NCI-H446 (cell line): ENCODE data around the gene HBB.

Source experiments
- DNase-seq, 2 experiments: peaks; one replicate each; lab custom pipeline; 2025; lab: John Stamatoyannopoulos, UW

HBB gene

DNA sequence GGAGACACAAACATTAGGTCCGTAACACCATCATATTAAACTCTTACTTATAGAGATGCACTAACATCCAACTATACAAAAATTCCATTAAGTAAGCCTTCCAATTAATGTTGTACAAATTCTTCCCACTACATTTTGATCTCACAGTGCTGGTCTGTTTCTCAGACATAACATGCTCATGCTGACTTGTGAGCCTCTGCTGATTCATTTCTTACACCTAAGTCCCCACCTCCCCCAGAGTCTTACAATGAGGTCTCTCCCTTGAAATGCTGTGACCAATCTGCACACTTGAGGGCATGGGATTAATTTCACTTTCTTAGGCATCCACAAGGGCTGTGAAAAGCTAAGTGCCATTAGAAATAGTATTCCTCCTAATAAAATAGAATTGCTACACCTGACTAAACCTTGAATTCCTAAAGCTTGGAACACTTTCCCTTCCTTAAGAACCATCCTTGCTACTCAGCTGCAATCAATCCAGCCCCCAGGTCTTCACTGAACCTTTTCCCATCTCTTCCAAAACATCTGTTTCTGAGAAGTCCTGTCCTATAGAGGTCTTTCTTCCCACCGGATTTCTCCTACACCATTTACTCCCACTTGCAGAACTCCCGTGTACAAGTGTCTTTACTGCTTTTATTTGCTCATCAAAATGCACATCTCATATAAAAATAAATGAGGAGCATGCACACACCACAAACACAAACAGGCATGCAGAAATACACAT, 20.8 kb upstream of the HBB start:
- no peak for DNase-seq

DNA sequence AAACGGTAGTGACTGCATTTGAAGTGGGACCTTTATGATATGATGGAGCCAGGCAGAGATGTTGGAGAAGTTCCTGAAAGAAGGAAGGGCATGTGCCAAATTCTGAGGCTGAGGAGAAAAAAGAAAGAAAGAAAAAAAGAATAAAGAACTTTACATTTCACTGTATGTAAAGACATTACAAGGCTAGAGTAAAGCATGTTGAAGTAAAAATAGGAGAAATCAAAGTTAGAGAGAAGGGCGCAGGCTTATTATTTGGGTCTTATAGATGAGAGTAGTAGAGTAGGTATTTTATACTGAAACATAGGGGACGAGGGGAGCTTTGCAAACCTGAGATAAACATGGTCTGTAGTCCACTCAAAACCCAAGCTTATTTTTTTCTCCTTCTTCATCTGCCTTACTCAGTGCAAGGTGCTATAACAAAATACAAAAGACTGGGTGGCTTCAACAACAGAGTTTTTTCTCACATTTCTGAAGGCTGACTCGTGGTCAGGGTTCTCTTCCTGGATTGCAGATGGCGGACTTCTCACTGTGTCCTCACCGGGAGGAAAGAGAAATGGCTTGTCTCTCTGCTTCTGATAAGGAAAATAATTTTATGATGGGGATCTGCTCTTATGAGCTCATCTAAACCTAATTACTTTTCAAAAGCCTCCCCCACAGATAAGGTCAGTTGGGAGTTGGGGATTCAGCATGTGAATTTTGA, 20.1 kb upstream of the HBB start:
- DNase-seq = no peak

GRCh38 chr11:5245155-5245554, 18.3 kb upstream of the HBB start:
- DNase-seq = no peak

- no peak for DNase-seq
Measured at GRCh38 chr11:5243816-5244180, 16.9 kb upstream of the HBB start.

- no peak for DNase-seq
Measured at GRCh38 chr11:5242933-5243815, 16.3 kb upstream of the HBB start.

DNA sequence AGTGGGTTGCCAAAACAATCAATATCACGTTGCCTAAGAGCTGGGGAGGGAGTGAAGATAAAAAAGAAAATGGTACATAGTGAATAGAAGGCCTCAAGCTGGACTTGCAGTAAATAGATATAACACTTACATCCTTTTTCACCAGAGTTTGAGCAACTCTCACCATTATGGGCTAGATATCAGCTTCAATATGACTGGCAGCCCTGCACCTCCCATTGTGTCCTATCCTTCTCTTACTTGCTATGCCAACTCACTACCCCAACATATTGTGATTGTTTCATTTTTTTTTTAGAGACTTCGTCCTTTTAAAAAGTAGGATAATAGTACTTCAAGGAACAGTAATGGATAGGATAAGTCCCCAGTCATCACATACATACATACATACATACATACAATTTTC, 15.3 kb upstream of the HBB start:
- no peak for DNase-seq

GRCh38 chr11:5241458-5241857, 14.6 kb upstream of the HBB start:
- DNase-seq = no peak

- DNase-seq = no peak
Measured at GRCh38 chr11:5240458-5240857, 13.6 kb upstream of the HBB start.

- no peak for DNase-seq
Measured at GRCh38 chr11:5240056-5240455, 13.2 kb upstream of the HBB start.

GRCh38 chr11:5239046-5239445, 12.2 kb upstream of the HBB start:
- no peak for DNase-seq

- no peak for DNase-seq
Measured at GRCh38 chr11:5238486-5238885, 11.6 kb upstream of the HBB start.

DNA sequence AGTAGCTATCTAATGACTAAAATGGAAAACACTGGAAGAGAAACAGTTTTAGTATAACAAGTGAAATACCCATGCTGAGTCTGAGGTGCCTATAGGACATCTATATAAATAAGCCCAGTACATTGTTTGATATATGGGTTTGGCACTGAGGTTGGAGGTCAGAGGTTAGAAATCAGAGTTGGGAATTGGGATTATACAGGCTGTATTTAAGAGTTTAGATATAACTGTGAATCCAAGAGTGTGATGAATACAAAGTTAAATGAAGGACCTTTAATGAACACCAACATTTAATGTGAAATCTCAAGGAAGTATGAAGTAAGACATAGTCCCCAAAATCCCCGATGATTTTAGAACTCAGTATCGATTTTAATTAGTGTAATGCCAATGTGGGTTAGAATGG, 10.5 kb upstream of the HBB start:
- no peak for DNase-seq

DNA sequence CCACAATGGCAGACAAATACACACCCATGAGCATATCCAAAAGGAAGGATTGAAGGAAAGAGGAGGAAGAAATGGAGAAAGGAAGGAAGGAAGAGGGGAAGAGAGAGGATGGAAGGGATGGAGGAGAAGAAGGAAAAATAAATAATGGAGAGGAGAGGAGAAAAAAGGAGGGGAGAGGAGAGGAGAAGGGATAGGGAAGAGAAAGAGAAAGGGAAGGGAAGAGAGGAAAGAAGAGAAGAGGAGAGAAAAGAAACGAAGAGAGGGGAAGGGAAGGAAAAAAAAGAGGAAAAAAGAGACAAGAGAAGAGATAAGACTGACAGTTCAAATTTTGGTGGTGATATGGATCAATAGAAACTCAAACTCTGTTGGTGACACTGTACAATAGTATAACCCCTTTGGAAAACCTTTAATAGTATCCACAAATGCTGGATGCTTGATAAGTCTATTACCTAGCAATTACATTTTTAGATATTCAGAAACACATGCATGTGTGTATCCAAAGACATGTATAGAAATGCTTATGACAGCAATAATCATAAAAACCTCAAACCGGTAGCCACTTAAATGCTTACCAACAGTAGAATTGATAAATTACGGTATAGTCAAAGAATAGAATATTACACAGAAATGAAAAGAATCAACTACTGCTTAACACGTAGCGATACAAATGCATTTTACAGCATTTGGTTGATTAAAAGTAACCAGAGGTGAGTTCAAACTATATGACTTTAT, 8.7 kb upstream of the HBB start:
- DNase-seq = no peak

DNA sequence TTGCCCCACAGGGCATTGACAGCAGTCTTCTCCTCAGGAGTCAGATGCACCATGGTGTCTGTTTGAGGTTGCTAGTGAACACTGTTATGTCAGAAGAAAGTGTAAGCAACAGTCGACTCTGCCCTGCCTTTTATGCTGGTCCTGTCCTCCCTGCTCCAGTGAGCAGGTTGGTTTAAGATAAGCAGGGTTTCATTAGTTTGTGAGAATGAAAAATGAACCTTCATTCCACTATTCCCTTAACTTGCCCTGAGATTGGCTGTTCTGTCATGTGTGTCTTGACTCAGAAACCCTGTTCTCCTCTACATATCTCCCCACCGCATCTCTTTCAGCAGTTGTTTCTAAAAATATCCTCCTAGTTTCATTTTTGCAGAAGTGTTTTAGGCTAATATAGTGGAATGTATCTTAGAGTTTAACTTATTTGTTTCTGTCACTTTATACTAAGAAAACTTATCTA, 7.5 kb upstream of the HBB start, which contains the start of gene HBD:
Gene HBD, minus strand, starts transcription at position 103 of the 454 bp plus-strand sequence. Its CDS starts 50 bp downstream, at position 53.
- no peak for DNase-seq

DNA sequence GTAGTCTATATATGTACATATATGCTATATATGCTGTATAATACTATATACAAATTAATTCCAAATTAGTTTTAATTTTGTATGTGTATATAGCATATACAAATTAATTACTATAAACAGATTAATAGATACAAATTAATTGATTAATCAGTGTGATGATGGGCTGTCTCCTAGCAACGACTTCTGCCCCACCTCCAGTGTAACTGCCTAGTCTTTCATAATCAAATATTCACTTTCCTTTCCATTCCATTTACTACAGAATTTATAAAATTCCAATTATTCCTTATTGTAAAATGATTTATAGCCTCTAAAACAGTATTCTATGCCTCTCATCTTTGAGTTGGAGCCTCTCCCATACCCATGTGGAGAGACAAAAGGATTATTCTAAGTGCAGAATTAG, 6.4 kb upstream of the HBB start:
- no peak for DNase-seq

GRCh38 chr11:5232821-5233220, 6.0 kb upstream of the HBB start:
- no peak for DNase-seq

DNA sequence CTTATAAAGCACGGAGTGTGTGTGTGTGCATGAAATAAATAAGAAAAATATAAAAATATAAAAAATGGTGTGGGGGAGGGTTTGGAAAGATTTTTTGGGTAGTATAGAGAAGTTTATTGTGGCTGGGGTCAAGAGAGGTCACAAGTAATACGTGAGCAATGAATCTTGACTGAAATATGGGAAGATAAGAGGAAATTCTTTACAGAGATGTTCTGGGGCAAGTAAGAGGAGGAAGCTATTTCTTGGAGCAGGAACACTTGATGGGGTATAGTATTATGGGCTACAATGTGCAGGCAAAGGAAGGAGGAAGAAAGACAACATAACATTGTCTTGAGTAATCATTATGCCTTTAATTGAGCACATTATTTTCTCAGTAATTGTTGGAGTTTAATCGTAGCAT, 5.3 kb upstream of the HBB start:
- DNase-seq = no peak

GRCh38 chr11:5231111-5231510, 4.2 kb upstream of the HBB start:
- no peak for DNase-seq

DNA sequence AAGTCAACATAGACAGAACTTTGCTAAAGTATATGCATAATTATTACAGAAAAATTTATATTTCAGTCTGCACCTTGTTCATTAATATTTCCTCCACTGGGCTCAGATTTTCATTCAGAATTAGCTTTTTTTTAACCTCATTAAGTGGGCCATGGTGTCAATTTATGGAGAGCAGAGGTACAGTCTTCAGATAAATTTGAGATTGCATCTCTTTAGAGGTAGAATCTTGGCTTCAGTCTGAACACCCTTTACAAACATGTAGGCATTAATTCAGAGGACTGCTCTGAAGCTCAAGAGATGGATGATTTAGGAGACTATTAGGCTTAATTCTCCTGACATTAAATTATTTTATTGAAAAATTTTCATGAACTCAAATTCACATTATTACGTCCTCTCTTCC, 3.4 kb upstream of the HBB start:
- DNase-seq = no peak

DNA sequence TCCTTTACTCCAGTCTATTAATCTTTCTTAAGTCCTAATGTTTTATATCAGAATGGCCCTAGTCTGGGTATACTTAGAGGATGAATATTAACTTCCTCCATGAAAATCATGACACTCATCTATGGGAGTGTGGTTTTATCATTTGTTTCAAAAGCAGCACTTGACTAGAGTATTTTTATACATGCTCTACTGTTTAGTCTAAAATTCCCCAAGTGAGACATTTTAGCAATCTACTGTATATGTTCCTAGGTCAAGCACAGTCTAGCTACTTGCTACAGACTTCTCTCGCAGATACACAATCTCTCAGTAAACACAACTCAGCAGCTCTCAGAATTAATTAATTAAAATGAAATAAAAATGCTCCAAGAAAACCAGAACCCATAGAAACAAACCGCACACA, 2.9 kb upstream of the HBB start:
- DNase-seq = no peak

DNA sequence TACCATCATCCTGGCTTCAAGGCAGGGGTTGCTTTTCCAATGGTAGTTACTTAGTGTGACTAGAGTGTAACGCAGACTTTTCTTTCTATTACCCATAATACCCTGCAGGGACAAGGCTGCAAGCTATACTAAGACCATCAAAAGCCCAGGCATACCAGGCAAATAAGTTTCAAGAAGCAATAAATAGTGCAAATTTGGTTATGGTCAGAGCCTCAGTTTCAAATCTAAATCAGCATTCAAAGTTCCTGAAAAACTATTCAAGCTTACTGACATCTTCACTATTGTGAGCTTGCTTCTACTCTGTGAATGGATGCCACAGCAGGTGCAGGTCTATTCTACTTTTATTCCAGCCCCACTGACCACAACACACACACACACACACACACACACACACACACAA, 2.5 kb upstream of the HBB start:
- DNase-seq = no peak

DNA sequence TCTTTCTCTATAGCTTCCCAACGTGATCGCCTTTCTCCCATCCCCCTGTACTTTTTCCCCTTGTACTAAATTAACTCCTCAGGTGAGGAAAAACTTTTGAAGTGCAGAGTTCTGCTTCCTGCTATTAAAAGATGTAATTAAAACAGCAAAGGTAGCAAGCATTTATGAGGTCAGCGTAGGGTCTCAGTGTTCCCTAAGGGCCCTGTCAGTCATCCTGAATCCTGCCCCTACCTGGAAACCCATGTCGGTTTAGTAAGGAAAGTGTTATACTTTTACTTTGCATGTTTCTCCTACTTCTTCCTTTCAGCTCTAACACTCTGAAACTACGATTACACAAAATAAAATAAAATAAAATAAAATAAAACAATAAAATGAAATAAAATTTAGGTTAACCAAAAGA, 1.3 kb upstream of the HBB start:
- DNase-seq = no peak
